ENCODE results near the gene ESCO1.

GRCh38 chr18:21612125-21613039 lies 11.9 kb upstream of the ESCO1 start, which contains the start of gene SNRPD1:
- TF ChIP-seq CTCF (IDR thresholded peaks at IDR 0.05) (peak; percentile 74 to 97), POLR2A (IDR thresholded peaks at IDR 0.05) (peak in 1 of 2 donors; percentile 59), EP300 (IDR thresholded peaks at IDR 0.05) (no peak)
